Kidney (tissue), 14 donors: ENCODE measurements around the gene CLRN1. TPM values are rescaled to one million over a fixed set of nuclear protein-coding genes. Genes with fewer than 3 reads are reported as not detected.

ENCODE experiments used
- DNase-seq, 5 donors: peaks; one replicate each; pipeline ENCODE4 v3.0.0-alpha.2; 2013 to 2020
- FAIRE-seq: peaks from 2 replicates; lab custom pipeline; 2012; peaks lifted over from hg19 to GRCh38; lab: Jason Lieb, UNC
- H3K27ac ChIP-seq, 2 donors: one replicate each; pipeline ENCODE4 v1.7.0; 2013; ENCODE audit warnings: low read depth in 2 of 2, low read length in 2 of 2, inconsistent platforms in 1 of 2
- H3K27me3 ChIP-seq: one replicate; pipeline ENCODE4 v1.7.1; 2013; ENCODE audit warnings: low read length, inconsistent platforms; ENCODE audit not compliant: control insufficient read depth, insufficient read depth
- H3K36me3 ChIP-seq, 3 donors: one replicate each; pipeline versions ENCODE4 v1.7.0 to v1.7.1; 2013; ENCODE audit warnings: low read length in 3 of 3, control low read depth in 1 of 3, inconsistent platforms in 1 of 3; ENCODE audit not compliant: insufficient read depth in 3 of 3, control insufficient read depth in 2 of 3
- H3K4me1 ChIP-seq, 3 donors: one replicate each; pipeline versions ENCODE4 v1.7.0 to v1.7.1; 2013; ENCODE audit warnings: low read length in 3 of 3, inconsistent platforms in 1 of 3, low read depth in 1 of 3; ENCODE audit not compliant: control insufficient read depth in 2 of 3, insufficient read depth in 2 of 3
- H3K4me3 ChIP-seq, 3 donors: one replicate each; pipeline versions ENCODE4 v1.7.0 to v1.8.1; 2013; ENCODE audit warnings: low read length in 3 of 3, control low read depth in 1 of 3, inconsistent platforms in 1 of 3
- H3K9ac ChIP-seq, 3 donors: one replicate each; pipeline versions ENCODE4 v1.7.0 to v1.7.1; 2013; ENCODE audit warnings: low read length in 3 of 3, control low read depth in 1 of 3, inconsistent platforms in 1 of 3
- H3K9me3 ChIP-seq, 3 donors: one replicate each; pipeline versions ENCODE4 v1.7.0 to v1.7.1; 2013; ENCODE audit warnings: low read length in 3 of 3, control low read depth in 1 of 3, inconsistent platforms in 1 of 3; ENCODE audit not compliant: control insufficient read depth in 2 of 3, insufficient read depth in 1 of 3
- CTCF ChIP-seq: IDR thresholded peaks from 3 replicates; pipeline ENCODE4 v1.5.1; 2012; ENCODE audit warnings: mild to moderate bottlenecking, moderate library complexity, borderline replicate concordance; ENCODE audit not compliant: insufficient read depth; ENCODE audit errors: extremely low read depth
- intact Hi-C: fragments of 100-400 bp; cut with DNase I; formaldehyde crosslinking; loops from one replicate; pipeline ENCODE4 v1.11.1; 2022
- polyA plus RNA-seq: library from polyadenylated mRNA; stranded (reverse); fragments of 350-450 nt; fragmentation: Illumina TruSeq; extraction: RNeasy Lipid Tissue Mini Kit (QIAGEN cat#74804); gene quantifications from one replicate; pipeline ENCODE4 v1.2.3, GENCODE V29; 2014; ENCODE audit warnings: low read depth, low replicate concordance; ENCODE audit not compliant: insufficient read depth
- total RNA-seq: library from RNA; stranded (reverse); fragmentation: NEBNext Ultra II Directional; extraction: Animal tissue kit (Norgen Biotek cat#: 25700); gene quantifications from one replicate; pipeline ENCODE4 v1.2.1, GENCODE V29; 2021
- donor health status: control.
- donor health status: control.
- donor health status: control.
- donor health status: control.
- donor health status: control.
- donor health status: DM: yes; HTN: yes; CAD: no.
- donor health status: Normal renal cell carcinoma (clear cell type).

Gene CLRN1
- total and polyA plus RNA-seq, 2 donors from 2014 or later = not detected

- Histone ChIP-seq H3K4me3 (no peak overlapping the region), H3K27ac (no peak overlapping the region), H3K9me3 (no peaks in the 10 kb centered on the region), H3K9ac (no peak overlapping the region), H3K27me3 (no peaks in the 10 kb centered on the region), H3K4me1 (no peaks in the 10 kb centered on the region), H3K36me3 (no peaks in the 10 kb centered on the region)
- FAIRE-seq (no peak), DNase-seq (no peak)
- TF ChIP-seq CTCF = no peak
- intact Hi-C loops = no loop called here
Observed at GRCh38 chr3:150902988-150903387, 69.5 kb downstream of the CLRN1 start.

- H3K9ac ChIP-seq = no peak overlapping the region
- no peak for TF ChIP-seq CTCF
- no peaks in the 10 kb centered on the region for H3K9me3 ChIP-seq
- intact Hi-C loops = no loop called here
- no peaks in the 10 kb centered on the region for H3K36me3 ChIP-seq
- H3K4me1 ChIP-seq = no peaks in the 10 kb centered on the region
- H3K4me3 ChIP-seq = no peak overlapping the region
- FAIRE-seq = no peak
- no peak for DNase-seq
- H3K27ac ChIP-seq = no peak overlapping the region
- no peaks in the 10 kb centered on the region for H3K27me3 ChIP-seq
Observed at GRCh38 chr3:150901793-150902192, 70.7 kb downstream of the CLRN1 start.

GRCh38 chr3:150899141-150899540 lies 73.4 kb downstream of the CLRN1 start:
- Histone ChIP-seq H3K4me3 (no peak overlapping the region), H3K27me3 (no peaks in the 10 kb centered on the region), H3K36me3 (no peaks in the 10 kb centered on the region), H3K27ac (no peak overlapping the region), H3K9ac (no peak overlapping the region), H3K9me3 (no peaks in the 10 kb centered on the region), H3K4me1 (no peaks in the 10 kb centered on the region)
- intact Hi-C loops = no loop called here
- TF ChIP-seq CTCF = no peak
- DNase-seq (no peak), FAIRE-seq (no peak)
